DND-41 (cell line): ENCODE measurements around the gene EXOC1L.

Experiments
- ATAC-seq: fragments of 200-7000 bp; cut with Tn5 transposase; 3 replicates; pipeline ENCODE4 v1.9.1; 2021; ENCODE audit warnings: low read depth; ENCODE audit not compliant: insufficient read depth
- DNase-seq: peaks from one replicate; pipeline ENCODE4 v3.0.0-alpha.2; 2020
- H2AFZ ChIP-seq: 2 replicates; pipeline ENCODE4 v1.6.0; 2012; ENCODE audit warnings: low read depth, low read length
- H3K27ac ChIP-seq: 2 replicates; pipeline ENCODE4 v1.5.1; 2012; ENCODE audit warnings: low read length, inconsistent platforms
- H3K27me3 ChIP-seq: fragments of 200-600 bp; sonication (generic); 2 replicates; pipeline ENCODE4 v1.6.0; 2012; ENCODE audit warnings: low read length, mild to moderate bottlenecking, inconsistent platforms; ENCODE audit not compliant: insufficient read depth, poor library complexity
- H3K36me3 ChIP-seq: 2 replicates; pipeline ENCODE4 v1.5.1; 2012; ENCODE audit warnings: low read length, inconsistent platforms; ENCODE audit not compliant: insufficient read depth
- H3K4me1 ChIP-seq: 2 replicates; pipeline ENCODE4 v1.5.1; 2012; ENCODE audit warnings: mild to moderate bottlenecking, low read length; ENCODE audit not compliant: insufficient read depth
- H3K4me2 ChIP-seq: 2 replicates; pipeline ENCODE4 v1.6.0; 2012; ENCODE audit warnings: mild to moderate bottlenecking, moderate library complexity, low read length, inconsistent platforms; ENCODE audit not compliant: insufficient read depth
- H3K4me3 ChIP-seq, 2 experiments: fragments of 200-600 bp in 1 of 2; shearing (Covaris generic) in 1 of 2; 2 replicates each; pipeline ENCODE4 v1.5.1; 2012 to 2016; ENCODE audit warnings: inconsistent platforms in 2 of 2, low read length in 2 of 2, mild to moderate bottlenecking in 2 of 2, low read depth in 1 of 2, moderate library complexity in 1 of 2
- H3K79me2 ChIP-seq: 2 replicates; pipeline ENCODE4 v1.6.0; 2012; ENCODE audit warnings: low read length, inconsistent platforms; ENCODE audit not compliant: insufficient read depth
- H3K9ac ChIP-seq: 2 replicates; pipeline ENCODE4 v1.6.0; 2012; ENCODE audit warnings: low read depth, mild to moderate bottlenecking, inconsistent platforms, low read length, moderate library complexity
- H3K9me3 ChIP-seq: 2 replicates; pipeline ENCODE4 v1.5.1; 2012; ENCODE audit warnings: low read length, moderate library complexity, mild to moderate bottlenecking, inconsistent platforms; ENCODE audit not compliant: insufficient read depth, severe bottlenecking
- H4K20me1 ChIP-seq: 2 replicates; pipeline ENCODE4 v1.6.0; 2012; ENCODE audit warnings: low read length; ENCODE audit not compliant: insufficient read depth
- EZH2 ChIP-seq: IDR thresholded peaks from 3 replicates; pipeline ENCODE4 v1.6.1; 2012; ENCODE audit warnings: borderline replicate concordance, low read depth, mild to moderate bottlenecking, moderate library complexity, low read length, inconsistent platforms; ENCODE audit not compliant: severe bottlenecking
- TF ChIP-seq, protein P1 (sequence below): IDR thresholded peaks from 2 replicates; pipeline ENCODE4 v1.5.1; 2012; ENCODE audit warnings: borderline replicate concordance, low read length, moderate library complexity, mild to moderate bottlenecking; ENCODE audit not compliant: poor library complexity, severe bottlenecking; ENCODE audit errors: extremely low read depth

Gene EXOC1L, protein sequence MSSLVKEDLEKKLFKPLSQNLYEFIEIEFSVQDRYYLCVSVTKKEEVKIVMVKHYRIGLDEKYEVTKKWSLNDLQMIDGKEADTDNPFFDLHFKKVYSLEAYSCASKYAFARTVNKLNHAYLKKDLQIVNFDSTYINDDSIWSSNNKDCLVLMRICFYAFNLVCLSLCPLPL

DNA sequence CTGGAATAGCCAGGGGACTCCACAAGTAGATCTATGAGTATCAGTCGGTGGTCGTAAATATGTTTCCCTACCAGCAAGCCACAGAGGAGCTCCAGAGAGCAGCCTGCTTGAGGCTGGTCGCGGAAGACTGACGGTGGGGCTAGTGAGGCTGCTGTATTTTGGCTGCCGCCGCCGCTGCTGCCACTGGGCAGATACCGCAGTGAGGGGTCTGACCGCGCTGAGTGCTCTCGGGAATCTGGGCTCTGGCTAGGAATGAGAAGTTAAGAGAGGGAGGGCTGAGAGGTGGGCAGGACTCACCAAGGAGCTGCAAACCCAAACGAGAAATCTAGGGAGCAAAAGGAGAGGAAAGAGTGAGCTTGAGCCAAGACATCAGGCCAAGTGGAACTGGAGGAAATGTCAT is at the start of gene EXOC1L:
Gene EXOC1L (plus strand): TSS at position 157 of the 400 bp plus-strand sequence. CDS start 237 bp downstream, at position 394.
- Histone ChIP-seq H3K9ac (no peak within 1 kb of the TSS), H4K20me1 (no peaks in the 10 kb centered on the region), H3K9me3 (no peaks in the 10 kb centered on the region), H3K36me3 (no peaks in the 10 kb centered on the region), H3K79me2 (no peaks in the 10 kb centered on the region), H3K4me3 (no peak within 1 kb of the TSS), H2AFZ (no peak within 1 kb of the TSS), H3K4me2 (no peak within 1 kb of the TSS), H3K27me3 (no peaks in the 10 kb centered on the region), H3K4me1 (no peaks in the 10 kb centered on the region), H3K27ac (no peak within 1 kb of the TSS)
- TF ChIP-seq EZH2 = no peak
- TF ChIP-seq, protein P1, sequence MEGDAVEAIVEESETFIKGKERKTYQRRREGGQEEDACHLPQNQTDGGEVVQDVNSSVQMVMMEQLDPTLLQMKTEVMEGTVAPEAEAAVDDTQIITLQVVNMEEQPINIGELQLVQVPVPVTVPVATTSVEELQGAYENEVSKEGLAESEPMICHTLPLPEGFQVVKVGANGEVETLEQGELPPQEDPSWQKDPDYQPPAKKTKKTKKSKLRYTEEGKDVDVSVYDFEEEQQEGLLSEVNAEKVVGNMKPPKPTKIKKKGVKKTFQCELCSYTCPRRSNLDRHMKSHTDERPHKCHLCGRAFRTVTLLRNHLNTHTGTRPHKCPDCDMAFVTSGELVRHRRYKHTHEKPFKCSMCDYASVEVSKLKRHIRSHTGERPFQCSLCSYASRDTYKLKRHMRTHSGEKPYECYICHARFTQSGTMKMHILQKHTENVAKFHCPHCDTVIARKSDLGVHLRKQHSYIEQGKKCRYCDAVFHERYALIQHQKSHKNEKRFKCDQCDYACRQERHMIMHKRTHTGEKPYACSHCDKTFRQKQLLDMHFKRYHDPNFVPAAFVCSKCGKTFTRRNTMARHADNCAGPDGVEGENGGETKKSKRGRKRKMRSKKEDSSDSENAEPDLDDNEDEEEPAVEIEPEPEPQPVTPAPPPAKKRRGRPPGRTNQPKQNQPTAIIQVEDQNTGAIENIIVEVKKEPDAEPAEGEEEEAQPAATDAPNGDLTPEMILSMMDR = no peak
- ATAC-seq (no peak), DNase-seq (no peak)

DNA sequence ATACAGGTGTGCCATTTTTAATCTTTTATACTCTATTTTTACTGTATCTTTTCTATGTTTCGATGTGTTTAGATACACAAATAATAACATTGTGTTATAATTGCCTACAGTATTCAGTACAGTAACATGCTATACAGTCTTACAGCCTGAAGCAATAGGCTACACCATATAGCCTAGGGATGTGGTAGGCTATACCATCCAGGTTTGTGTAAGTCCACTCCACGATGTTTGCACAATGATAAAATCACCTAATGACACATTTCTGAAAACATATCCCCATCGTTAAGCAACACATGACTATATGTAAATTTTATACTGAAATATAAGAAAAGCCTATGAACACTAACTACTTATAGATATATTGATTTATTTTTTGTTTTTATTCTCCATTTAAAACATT is 48.9 kb upstream of the EXOC1L start:
- Histone ChIP-seq H3K36me3 (no peaks in the 10 kb centered on the region), H3K4me1 (no peaks in the 10 kb centered on the region), H3K9ac (no peak overlapping the region), H4K20me1 (no peaks in the 10 kb centered on the region), H3K4me3 (no peak overlapping the region), H2AFZ (no peak overlapping the region), H3K27me3 (no peaks in the 10 kb centered on the region), H3K4me2 (no peak overlapping the region), H3K79me2 (no peaks in the 10 kb centered on the region), H3K9me3 (no peaks in the 10 kb centered on the region), H3K27ac (no peak overlapping the region)
- no peak for TF ChIP-seq EZH2
- TF ChIP-seq, protein P1 = no peak
- ATAC-seq (no peak), DNase-seq (no peak)

DNA sequence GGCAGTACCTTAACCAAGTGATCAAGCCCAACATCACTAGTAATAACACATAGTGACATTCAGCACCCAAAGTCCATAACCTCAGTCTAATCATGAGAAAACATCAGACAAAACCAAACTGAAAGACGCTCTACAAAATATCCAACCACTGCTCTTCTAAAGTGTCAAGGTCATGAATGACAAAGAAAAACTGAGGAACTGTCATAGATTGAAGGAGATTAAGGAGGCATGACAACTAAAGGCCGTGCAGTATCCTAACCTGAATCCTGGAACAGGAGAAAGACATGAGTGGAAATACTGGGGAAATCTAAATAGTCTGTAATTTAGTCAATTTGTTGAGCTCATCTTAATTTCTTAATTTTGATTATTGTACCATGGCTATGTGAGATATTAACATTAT is 38.2 kb upstream of the EXOC1L start:
- no peak overlapping the region for H3K9ac ChIP-seq
- no peak overlapping the region for H3K27ac ChIP-seq
- H3K4me1 ChIP-seq = no peaks in the 10 kb centered on the region
- peaks cover 7% of the 10 kb centered on the region for H3K27me3 ChIP-seq
- no peak overlapping the region for H3K4me3 ChIP-seq
- H3K36me3 ChIP-seq = no peaks in the 10 kb centered on the region
- DNase-seq = no peak
- no peak overlapping the region for H3K4me2 ChIP-seq
- no peak for ATAC-seq
- no peak for TF ChIP-seq EZH2
- TF ChIP-seq, protein P1 = no peak
- H4K20me1 ChIP-seq = no peaks in the 10 kb centered on the region
- H2AFZ ChIP-seq = no peak overlapping the region
- no peaks in the 10 kb centered on the region for H3K9me3 ChIP-seq
- H3K79me2 ChIP-seq = no peaks in the 10 kb centered on the region
